HG02759 (cell line): ENCODE results near the gene AGBL3.
"Not testable (repeated sequence)": the region's sequence is repeated elsewhere in the genome, so short reads cannot be mapped to it uniquely, and the experiment has no call there.

Experiments used
- ATAC-seq: cut with Tn5 transposase; IDR thresholded peaks from one replicate; pipeline ENCODE4 v1.9.1; 2021; ENCODE audit warnings: mild to moderate bottlenecking, moderate library complexity; ENCODE audit not compliant: unreplicated experiment

AGBL3 gene

DNA sequence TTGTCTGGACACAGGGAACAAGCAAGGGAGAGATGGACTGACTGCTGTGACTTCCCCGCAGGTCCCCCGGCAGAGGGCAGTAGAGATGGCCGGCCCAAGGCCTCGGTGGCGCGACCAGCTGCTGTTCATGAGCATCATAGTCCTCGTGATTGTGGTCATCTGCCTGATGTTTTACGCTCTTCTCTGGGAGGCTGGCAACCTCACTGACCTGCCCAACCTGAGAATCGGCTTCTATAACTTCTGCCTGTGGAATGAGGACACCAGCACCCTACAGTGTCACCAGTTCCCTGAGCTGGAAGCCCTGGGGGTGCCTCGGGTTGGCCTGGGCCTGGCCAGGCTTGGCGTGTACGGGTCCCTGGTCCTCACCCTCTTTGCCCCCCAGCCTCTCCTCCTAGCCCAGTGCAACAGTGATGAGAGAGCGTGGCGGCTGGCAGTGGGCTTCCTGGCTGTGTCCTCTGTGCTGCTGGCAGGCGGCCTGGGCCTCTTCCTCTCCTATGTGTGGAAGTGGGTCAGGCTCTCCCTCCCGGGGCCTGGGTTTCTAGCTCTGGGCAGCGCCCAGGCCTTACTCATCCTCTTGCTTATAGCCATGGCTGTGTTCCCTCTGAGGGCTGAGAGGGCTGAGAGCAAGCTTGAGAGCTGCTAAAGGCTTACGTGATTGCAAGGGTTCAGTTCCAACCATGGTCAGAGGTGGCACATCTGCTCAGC is 178.2 kb downstream of the AGBL3 start:
- ATAC-seq, result no peak

DNA sequence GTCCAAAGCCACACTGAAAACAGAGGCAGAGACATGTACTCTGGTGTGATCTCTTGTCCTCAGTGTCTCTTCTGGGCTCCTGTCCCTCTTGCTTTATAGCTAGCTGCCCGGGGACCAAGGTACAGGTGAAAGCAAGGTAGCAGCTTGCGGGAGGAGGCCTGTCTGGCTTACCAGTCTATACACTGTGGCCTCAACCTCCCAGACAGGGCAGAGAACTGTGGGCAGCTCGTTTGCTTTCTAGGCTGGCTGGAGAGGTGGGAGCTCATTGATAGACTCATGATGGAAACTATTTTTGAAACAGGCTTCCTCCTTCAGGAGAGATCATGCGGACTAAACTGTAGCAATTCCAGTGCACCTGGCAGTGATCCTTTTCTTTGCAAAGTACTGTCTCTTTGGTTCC is 179.6 kb downstream of the AGBL3 start:
- ATAC-seq, result no peak

DNA sequence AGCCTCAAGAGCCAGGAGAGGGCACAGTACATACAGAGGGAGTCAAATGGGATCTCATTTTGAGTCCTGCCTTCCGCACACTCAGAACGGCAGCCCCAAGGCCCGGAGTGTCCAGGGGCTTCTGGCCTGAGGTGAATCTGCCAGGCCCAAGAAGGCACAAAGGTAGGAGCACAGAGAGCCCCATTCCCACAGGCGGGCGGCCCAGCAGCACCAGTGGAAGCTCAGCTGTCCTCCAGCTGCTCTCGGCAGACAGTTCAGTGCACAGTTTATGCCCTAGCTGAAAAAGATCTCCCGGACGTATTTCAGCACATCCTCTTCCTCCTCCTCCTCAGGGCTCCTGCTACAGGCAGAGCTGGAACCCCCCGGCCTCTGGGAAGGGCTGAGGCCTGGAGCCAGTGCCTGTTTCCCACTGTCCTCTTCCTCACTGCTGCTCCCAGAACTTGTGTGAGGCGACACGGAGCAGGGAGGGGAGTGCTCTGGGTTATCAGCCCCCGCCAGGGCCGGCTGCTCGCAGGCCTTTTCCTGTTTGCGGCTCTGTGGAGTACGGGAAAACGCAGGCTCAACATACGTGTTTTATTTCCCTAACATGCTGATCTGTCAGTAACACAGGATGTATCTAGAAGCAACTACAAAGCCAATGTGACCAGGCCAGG is 180.2 kb downstream of the AGBL3 start:
- no peak for ATAC-seq

DNA sequence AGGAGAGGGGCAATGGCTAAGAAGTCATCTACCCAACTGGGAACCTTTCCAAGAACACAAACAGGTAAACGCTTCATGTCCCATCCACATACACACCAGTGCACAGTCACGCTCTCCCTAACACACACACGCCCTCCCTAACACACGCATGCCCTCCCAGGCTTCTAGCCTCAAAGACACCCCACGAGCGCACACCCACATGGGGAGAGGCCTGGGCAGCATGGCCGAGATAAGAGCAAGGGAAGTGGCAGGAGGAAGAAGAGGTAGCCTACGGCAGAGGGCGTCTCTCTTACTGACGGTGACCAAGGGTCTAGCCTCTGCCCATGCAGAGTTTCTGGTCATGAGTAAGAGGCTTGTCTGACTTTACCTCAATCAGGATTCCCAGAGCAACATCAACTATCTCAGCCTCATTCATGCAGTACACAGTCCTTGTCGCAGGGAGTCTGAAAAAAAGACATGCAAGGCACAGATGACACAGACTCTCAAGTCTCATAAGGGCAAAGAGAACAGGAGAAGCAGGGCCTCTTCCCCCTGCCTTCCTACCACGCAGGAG is 181.1 kb downstream of the AGBL3 start:
- no peak for ATAC-seq

DNA sequence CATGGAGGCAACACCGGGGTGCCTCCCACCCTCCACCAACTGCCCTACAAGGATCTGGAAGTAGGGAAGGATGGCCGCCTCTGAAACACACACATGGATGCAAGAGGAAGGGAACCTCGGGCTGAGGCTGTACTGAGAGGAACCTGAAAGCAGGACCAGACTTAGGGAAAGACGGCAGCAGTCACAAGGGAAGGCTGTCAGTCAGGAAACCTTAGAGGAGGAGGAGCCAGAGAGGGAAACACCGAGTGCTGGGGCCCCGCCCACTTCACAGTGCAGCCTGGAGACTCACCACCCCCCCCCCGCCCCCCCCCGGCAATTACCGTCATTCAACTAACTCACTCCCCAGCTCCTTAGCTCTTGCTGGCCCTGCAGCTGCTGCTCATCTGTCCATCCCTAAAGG is 181.7 kb downstream of the AGBL3 start:
- no peak for ATAC-seq

DNA sequence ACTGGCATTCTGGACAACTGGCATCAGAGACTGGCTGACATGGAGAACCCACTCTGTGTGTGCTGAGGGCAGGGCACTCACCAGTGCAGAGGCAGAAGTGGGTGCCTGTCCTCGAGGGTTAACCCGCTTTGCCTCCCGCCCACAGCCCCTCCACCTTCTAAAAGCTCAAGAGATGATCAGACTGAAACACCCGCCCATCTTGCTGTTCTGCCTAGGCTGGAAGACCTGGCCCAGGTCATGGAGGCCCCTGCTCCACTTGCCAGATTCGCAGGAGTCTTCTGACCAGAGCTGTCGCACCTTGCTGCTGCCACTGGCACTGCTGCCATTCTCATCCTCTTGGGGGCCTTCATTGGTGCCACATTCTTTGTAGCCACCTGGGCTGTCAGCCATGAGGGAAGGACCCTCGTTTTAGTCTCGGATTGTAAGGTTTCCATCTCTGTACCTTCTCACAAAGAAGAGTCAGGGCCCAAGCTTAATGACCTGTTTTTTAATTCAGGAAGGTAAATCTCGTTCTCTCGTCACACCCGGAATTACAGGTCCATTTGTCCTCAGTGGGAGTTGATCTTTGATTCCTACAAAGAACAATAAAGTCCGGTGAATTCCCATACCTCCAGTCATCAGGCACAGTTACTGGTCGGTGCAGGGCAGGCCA is 182.3 kb downstream of the AGBL3 start:
- ATAC-seq, result no peak

DNA sequence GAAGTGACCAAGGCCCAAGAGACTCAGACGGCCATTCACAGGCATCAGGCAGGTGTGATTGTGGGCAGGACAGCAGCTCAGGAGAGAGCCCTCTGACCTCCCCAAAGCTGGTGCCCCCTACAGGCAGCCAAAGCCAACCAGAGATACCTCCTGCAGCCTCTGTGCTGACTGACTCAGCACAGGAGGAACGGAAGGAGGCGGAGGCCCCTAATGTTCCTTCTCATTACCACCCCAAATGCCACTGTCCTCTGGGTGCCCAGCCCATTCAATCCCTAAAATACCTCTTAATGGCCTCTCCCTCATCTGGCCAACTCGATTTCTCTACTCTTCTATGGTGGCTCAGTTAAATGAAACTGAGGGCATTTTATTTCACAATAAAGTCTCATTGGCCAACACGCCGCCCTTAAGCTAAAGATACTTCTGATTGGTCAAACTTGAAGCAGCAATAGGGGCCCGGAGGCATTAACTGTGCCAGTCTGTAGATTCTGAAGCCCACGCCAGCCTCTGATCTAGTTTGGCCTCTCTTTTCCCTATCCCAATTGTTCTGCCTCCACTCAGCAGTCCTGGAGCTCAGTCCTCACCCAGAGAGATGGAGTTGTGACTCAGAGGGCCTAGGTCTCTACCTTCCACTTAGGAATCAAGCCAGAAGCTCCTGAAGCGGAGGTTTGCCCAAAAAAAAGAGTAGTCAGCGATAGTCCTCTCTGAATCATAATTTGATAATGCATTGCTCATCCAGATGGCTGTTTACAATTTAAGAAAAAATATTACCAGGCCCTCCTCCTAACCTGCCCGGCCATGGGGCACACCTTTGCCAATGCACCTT is 183.0 kb downstream of the AGBL3 start:
- ATAC-seq, result peak; percentile 36

DNA sequence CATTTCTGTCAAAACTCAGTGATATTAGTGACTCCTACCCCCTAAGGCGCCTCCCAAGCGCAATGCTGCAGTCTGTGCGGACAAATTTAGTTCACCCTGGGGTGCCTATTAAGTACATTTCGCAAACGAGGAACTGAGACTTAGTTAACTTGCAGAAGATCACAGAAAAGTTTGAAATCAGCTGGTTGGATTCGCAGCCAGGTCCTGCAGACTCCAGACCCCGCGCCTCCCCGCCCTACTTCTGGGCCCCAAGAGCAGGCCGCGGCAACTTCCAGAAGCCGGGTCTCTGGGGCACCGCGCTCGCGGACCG is 183.6 kb downstream of the AGBL3 start:
- no peak for ATAC-seq

DNA sequence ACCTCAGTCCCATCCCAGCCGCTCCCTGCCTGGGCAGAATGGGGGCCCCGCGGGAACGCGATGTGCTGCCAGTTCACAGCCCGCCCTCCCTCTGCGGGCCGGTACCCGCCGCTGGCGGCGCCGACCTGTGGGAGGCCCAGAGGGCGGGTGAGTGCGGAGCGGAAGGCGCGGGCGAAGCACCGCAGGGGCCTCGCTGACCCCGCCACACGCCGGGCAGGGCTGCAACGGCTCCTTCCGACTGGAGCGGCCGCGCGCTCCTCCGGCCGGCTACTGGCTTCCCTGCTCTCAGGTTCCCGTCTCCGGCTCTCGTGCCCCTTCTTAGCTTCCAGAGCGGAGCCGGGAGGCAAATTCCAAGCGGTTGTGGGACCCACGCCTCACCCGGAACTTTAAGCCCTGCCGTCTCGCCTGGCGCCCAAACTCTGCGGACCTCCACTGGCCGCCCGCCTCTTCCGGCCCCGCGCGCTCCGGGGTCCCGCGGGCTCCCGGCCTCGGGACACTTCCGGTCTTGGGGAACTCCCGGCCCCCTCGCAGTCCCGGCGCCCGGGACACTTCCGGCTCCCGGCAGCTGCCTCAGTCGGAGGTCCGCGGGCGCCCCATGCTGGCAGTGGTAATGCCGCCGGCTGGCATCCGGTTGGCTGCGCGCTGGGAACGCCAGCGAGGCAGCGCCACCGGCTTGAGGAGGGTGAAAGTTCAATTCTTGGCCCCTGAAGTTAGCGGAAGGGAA is 184.1 kb downstream of the AGBL3 start, which contains the start of gene CYREN:
TSS of gene CYREN (minus strand) at position 434 of the 724 bp plus-strand sequence. CDS start 1,785 bp downstream, outside the sequence.
- peak; percentile 78 for ATAC-seq

DNA sequence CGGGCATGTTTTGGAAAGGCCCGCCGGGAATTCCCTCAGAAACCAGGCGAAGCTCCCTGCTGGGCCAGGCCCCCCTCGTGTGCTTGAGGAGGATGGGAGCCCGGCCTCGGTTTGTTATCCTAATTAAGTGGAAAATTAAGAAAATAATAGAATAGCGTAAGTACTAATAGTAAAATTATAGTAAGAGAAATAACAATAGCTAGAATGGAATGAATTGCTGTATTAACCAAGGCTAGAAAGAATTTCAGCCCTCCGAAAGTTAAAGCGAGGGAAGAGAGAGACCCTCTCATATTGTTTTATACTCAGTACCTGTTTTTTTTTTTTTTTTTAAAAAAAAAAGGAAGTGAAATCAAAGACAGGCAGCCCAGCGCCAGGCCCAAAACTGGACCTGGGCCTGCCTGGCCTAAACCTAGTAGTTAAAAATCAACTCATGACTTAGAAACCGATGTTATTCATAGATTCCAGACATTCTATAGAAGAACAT is 184.7 kb downstream of the AGBL3 start:
- ATAC-seq, result peak; percentile 22

DNA sequence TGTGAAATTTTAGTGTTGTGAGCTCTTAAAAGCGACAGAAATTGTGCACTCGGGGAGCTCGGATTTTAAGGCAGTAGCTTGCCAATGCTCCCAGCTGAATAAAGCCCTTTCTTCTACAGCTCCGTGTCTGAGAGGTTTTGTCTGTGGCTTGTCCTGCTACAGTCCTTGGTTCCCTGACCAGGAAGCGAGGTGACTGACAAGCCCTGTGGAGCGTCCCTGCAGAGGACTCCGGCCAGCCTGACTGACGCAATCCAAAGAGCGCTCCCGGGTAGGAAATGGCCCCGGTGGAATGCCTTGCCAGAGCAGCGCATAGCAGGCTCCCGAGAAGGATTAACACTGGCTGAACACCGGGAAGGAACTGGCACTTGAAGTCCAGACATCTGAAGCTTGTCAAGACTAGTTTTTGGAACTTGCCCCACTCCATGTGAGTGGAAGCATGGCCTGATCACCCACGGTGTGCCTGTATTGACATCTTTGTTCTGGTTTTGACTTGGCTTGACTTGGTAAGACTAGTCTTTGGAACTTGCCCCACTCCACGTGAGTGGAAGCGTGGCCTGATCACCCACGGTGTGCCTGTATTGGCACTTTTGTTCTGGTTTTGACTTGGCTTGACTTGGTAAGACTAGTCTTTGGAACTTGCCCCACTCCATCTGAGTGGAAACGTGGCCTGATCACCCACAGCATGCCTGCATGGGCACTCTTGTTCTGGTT is 185.4 kb downstream of the AGBL3 start:
- not testable (repeated sequence) for ATAC-seq

DNA sequence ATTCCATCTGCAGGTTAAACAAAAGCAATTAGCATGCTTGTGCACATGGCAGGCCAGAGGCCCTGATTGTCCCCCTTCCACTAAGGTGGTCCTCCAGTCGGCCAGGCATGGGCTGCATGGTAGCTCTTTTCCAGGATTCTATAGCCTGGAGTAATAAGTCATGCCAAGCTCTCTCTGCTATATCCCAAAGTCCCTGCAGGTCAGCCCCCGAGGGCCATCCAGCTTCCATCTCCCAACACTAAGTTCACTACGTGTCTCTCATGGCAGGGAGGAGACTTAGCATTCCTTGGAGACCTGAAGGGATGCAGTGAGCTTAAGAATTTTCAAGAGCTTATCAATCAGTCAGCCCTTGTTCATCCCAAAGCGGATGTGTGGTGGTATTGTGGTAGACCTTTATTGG is 187.6 kb downstream of the AGBL3 start:
- not testable (repeated sequence) for ATAC-seq

DNA sequence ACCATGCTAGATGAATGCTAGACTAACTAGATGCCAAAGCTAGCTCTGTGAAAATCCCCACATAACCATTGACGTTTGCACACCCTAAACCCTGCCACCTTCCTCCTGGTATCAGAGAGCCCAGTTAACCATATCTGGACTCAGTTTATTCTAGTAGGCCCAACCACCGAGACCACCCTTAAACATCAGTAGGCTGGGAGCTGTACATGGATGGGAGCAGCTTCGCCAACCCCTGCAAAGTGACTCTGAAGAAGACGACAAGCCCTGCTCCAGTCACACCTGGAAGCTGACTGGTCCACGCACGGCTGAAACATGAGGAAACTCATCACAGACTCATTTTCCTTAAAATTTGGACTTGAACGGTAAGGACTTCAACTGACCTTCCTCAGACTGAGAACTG is 188.6 kb downstream of the AGBL3 start:
- no peak for ATAC-seq

DNA sequence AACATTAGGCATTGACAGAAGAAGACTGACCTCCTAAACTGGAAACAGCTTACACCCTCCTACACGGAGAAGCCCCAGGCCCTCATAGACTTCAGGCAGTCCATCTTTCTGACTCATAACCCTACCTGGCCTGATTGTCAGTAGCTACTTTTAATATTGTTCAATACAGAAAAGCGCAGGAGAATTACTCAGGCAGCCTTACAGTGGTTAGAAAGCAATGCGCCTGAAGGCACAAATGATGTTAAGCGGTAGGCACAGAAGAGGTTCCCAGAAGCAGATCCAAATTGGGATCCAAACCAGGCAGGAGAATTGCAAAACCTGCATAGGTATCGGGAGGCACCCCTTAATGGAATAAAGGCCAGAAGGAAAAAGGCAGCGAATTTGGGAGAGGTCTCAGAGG is 189.6 kb downstream of the AGBL3 start:
- ATAC-seq, result no peak

DNA sequence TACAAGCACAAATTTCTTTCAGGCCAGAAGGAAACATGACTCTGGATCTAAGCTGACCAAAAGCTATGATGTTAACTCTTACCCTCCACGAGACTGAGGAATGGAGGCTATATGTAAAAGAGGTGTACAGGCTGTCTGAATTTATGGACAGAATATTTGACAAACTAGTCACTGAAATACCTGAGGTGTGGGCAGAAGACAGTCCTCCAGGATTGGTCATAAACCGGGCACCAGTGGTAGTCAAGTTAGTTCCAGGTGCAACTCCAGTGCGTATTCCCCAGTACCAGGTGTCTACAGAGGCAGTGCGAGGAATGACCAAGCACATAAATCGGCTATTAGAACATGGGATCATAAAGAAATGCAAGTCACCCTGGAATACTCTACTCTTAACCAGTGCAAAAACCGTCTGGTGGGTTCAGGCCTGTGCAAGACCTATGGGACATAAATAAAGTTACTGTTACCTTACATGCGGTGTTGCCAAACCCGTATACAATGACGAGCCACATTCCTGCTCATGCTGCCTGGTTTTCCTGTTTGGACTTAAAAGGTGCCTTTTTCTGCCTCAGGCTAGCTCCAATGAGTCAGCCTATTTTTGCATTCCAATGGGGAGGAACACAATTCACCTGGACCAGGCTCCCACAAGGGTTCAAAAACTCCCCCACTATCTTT is 190.9 kb downstream of the AGBL3 start:
- ATAC-seq, result no peak

DNA sequence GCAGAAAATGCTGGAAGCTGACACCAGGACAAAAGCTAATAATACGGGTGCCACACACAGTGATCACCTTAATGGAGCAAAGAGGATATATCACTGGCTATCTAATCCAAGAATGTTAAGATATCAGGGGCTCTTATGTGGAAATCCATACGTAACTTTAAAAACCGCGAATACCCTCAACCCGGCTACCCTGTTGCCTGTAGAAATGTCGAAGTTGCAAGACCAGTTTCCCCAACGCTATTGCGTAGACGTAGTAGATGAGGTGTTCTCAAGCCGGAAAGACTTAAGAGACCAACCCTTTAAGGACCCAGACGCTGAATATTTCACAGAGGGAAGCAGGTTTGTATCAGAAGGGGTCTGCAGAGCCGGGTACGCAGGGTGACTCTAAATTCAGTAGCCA is 192.1 kb downstream of the AGBL3 start:
- ATAC-seq, result no peak

DNA sequence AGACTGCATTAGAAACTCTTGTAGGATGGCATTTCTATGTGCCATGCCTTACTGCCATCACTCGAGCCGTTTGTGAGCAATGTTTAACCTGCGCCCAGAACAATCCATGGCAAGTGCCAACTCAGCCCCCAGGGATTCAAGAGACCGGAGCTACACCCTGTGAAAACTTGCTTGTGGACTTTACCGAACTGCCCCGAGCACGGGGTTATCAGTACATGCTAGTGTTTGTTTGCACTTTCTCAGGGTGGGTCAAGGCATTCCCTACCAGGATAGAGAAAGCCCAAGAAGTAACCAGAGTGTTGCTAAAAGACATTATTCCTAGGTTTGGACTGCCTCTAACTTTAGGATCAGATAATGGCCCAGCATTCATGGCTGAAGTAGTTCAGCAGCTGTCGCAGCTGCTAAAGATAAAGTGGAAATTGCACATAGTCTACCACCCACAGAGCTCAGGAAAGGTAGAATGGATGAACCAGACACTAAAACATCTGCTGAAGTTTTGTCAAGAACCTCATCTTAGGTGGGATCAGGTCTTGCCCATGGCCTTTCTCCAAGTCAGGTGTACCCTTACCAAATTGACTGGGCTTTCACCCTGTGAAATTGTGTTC is 193.1 kb downstream of the AGBL3 start:
- ATAC-seq, result no peak

DNA sequence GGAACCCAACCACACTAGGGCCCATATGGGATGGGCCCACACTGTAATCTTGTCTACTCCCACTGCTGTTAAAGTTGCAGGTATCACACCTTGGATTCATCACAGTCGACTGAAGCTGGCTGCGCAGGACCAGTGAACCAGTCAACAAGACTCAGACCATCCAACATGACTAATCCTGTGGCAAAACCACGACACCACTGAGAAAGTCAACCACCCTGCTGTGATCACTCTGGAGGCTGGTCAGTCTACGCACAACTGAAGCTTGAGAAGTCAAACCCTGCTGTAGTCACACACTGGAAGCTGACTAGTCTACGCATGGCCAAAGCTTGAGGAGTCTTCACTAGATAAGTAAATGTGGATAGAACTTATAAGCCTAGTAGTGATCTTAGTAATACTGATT is 193.8 kb downstream of the AGBL3 start:
- peak; percentile 52 for ATAC-seq
